Spinal cord (tissue), 10 donors: Measurements from ENCODE around the gene FAM78A. TPM values are rescaled to one million over a fixed set of nuclear protein-coding genes. Genes with fewer than 3 reads are reported as not detected.

Experiments
- DNase-seq, 6 donors: peaks; one replicate each; pipeline versions ENCODE4 v3.0.0 to v3.0.0-alpha.2; 2013 to 2015; ENCODE audit warnings: low spot score in 6 of 6, low read depth in 4 of 6
- H3K27ac ChIP-seq: one replicate; pipeline ENCODE4 v1.5.1; 2013; ENCODE audit warnings: low read depth, low read length, control low read depth
- H3K27me3 ChIP-seq: one replicate; pipeline ENCODE4 v1.6.1; 2013; ENCODE audit warnings: low read length; ENCODE audit not compliant: control insufficient read depth, insufficient read depth
- H3K36me3 ChIP-seq: one replicate; pipeline ENCODE4 v1.6.1; 2013; ENCODE audit warnings: low read length; ENCODE audit not compliant: control insufficient read depth, insufficient read depth
- H3K4me1 ChIP-seq: one replicate; pipeline ENCODE4 v1.6.1; 2013; ENCODE audit warnings: low read length; ENCODE audit not compliant: control insufficient read depth, insufficient read depth
- H3K4me3 ChIP-seq: one replicate; pipeline ENCODE4 v1.5.1; 2013; ENCODE audit warnings: low read depth, low read length, control low read depth
- H3K9me3 ChIP-seq: one replicate; pipeline ENCODE4 v1.6.1; 2013; ENCODE audit warnings: low read length; ENCODE audit not compliant: control insufficient read depth, insufficient read depth
- WGBS: methylation state at CpG from one replicate; pipeline ENCODE4 v1.1.5; 2013; ENCODE audit warnings: missing lambda C conversion rate; ENCODE audit not compliant: insufficient coverage; 5-methylcytosine and 5-hydroxymethylcytosine counted together
- polyA plus RNA-seq, 2 donors: library from polyadenylated mRNA; unstranded; fragments of 120-200 nt; gene quantifications; one replicate each; pipeline ENCODE4 v1.2.1, GENCODE V29; 2013; ENCODE audit not compliant: insufficient read length in 2 of 2
- total RNA-seq, 2 donors: library from RNA; depleted of rRNA in 1 of 2; stranded (reverse); fragments of 120-200 nt in 1 of 2; fragments of >200 nt in 1 of 2; gene quantifications; one replicate each; pipeline versions ENCODE4 v1.2.3 to v1.2.4, GENCODE V29; 2013 to 2014
- donor health status: healthy.

The FAM78A gene
- total and polyA plus RNA-seq, 4 donors = 2.7 to 7.4 (median 4.5) TPM

GRCh38 chr9:131302244-131303075, 26.1 kb upstream of the FAM78A start:
- no peaks in the 10 kb centered on the region for H3K4me1 ChIP-seq
- H3K27ac ChIP-seq = no peak overlapping the region
- no peaks in the 10 kb centered on the region for H3K9me3 ChIP-seq
- H3K27me3 ChIP-seq = no peaks in the 10 kb centered on the region
- no peak for DNase-seq
- no peak overlapping the region for H3K4me3 ChIP-seq
- 76% methylated on average over 15 of the region's 16 CpGs for WGBS
- H3K36me3 ChIP-seq = peaks cover 40% of the 10 kb centered on the region

- DNase-seq = no peak
- Histone ChIP-seq H3K4me3 (no peak overlapping the region), H3K36me3 (peaks cover 45% of the 10 kb centered on the region), H3K4me1 (no peaks in the 10 kb centered on the region), H3K9me3 (no peaks in the 10 kb centered on the region), H3K27me3 (no peaks in the 10 kb centered on the region), H3K27ac (no peak overlapping the region)
These were observed 24.1 kb upstream of the FAM78A start for GRCh38 chr9:131300444-131300843.

- Histone ChIP-seq H3K4me1 (no peaks in the 10 kb centered on the region), H3K9me3 (no peaks in the 10 kb centered on the region), H3K4me3 (no peak overlapping the region), H3K27me3 (no peaks in the 10 kb centered on the region), H3K27ac (no peak overlapping the region), H3K36me3 (peaks cover 41% of the 10 kb centered on the region)
- no peak for DNase-seq
- 100% methylated on average over 1 of the region's 5 CpGs for WGBS
These were observed 23.6 kb upstream of the FAM78A start for GRCh38 chr9:131299961-131300347.

GRCh38 chr9:131299346-131299960, 23.1 kb upstream of the FAM78A start:
- WGBS = 67% methylated on average over 17 of the region's 22 CpGs
- Histone ChIP-seq H3K9me3 (no peaks in the 10 kb centered on the region), H3K4me1 (no peaks in the 10 kb centered on the region), H3K27ac (no peak overlapping the region), H3K27me3 (no peaks in the 10 kb centered on the region), H3K36me3 (peaks cover 41% of the 10 kb centered on the region), H3K4me3 (no peak overlapping the region)
- DNase-seq = no peak

GRCh38 chr9:131298816-131299215, 22.5 kb upstream of the FAM78A start:
- Histone ChIP-seq H3K4me3 (no peak overlapping the region), H3K4me1 (peaks cover under 1% of the 10 kb centered on the region), H3K27me3 (no peaks in the 10 kb centered on the region)

DNA sequence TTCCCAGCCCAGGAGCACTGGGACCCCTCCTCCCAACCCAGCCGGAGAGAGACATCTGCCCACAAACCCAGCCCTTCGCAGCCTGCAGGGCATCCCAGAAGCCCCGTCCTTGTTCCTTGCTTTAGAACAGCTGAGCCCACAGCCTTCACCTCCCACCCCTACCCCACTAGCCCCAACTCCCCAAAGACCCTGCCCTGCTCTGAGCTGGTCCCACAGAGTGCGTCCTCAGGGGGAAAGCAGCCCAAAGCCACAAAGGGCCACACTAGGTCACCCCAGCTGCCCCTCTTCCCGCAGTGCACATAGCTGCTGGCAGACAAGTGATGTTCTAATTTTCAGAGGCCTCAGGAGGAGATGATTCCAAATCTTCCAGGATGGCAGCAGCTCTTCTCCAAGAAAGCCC, 22.0 kb upstream of the FAM78A start:
- WGBS = 63% methylated on average over 5 of the region's 5 CpGs
- H3K27ac ChIP-seq = no peak overlapping the region
- no peaks in the 10 kb centered on the region for H3K27me3 ChIP-seq
- DNase-seq = no peak
- no peaks in the 10 kb centered on the region for H3K9me3 ChIP-seq
- H3K4me1 ChIP-seq = peaks cover 5% of the 10 kb centered on the region
- peaks cover 39% of the 10 kb centered on the region for H3K36me3 ChIP-seq
- H3K4me3 ChIP-seq = no peak overlapping the region

More at GRCh38 chr9:131298816-131299215, 22.5 kb upstream of the FAM78A start:
- Histone ChIP-seq H3K9me3 (no peaks in the 10 kb centered on the region), H3K36me3 (peaks cover 38% of the 10 kb centered on the region), H3K27ac (no peak overlapping the region)
- DNase-seq = no peak
- WGBS = 88% methylated on average over 12 of the region's 12 CpGs

DNA sequence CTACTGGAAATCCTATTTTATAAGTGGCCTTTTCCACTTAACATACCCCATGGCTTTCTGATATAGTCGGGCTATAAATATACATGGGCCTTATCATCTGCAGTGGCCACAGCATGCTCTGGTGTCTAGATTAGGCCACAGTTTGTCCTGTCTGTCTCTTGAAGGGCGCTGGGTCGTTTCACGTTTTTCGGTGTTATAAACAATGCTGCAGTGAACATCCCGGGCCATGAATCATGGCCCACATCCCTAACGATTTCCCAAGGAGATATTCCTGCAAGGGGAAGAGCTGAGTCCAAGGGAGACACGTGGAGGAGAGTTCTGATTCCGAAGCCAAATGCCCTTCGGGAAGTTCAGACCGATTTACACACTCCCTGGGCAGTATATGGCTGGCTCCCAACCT, 21.6 kb upstream of the FAM78A start:
- H3K27ac ChIP-seq = no peak overlapping the region
- no peaks in the 10 kb centered on the region for H3K27me3 ChIP-seq
- no peak overlapping the region for H3K4me3 ChIP-seq
- H3K36me3 ChIP-seq = peaks cover 42% of the 10 kb centered on the region
- H3K4me1 ChIP-seq = peaks cover 8% of the 10 kb centered on the region
- no peaks in the 10 kb centered on the region for H3K9me3 ChIP-seq
- WGBS = 74% methylated on average over 10 of the region's 11 CpGs
- no peak for DNase-seq

DNA sequence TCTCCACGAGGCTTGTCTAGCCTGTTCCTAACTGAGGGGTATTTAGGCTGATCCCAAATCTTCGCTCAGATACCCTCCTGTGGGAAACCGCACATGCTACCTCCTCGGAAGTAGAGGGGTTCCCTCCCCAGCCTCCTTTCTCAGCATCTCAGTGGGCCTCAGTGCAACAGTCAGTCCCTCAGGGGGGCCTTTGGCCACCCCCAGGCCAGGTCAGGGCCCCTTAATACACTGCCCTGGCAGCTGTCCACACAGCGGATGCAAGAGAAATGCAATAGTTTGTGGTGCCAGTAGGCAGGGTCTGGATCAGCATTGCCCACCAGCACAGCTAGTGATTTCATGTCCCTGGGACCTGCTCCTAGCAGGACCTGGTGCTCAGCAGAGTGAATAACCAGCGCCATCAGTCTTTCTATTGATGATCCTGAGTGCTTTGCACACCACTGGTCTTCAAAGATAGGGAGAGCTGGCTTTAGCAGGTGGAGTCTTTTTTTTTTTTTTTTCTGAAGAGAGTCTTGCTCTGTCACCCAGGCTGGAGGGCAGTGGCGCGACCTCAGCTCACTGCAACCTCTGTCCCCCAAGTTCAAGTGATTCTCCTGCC, 20.7 kb upstream of the FAM78A start:
- 84% methylated on average over 4 of the region's 8 CpGs for WGBS
- no peak overlapping the region for H3K4me3 ChIP-seq
- DNase-seq = no peak
- no peak overlapping the region for H3K27ac ChIP-seq
- H3K9me3 ChIP-seq = no peaks in the 10 kb centered on the region
- peaks cover 9% of the 10 kb centered on the region for H3K4me1 ChIP-seq
- no peaks in the 10 kb centered on the region for H3K27me3 ChIP-seq
- H3K36me3 ChIP-seq = peaks cover 36% of the 10 kb centered on the region

GRCh38 chr9:131296460-131296859, 20.1 kb upstream of the FAM78A start:
- DNase-seq = no peak
- Histone ChIP-seq H3K27me3 (no peaks in the 10 kb centered on the region), H3K27ac (no peak overlapping the region), H3K9me3 (no peaks in the 10 kb centered on the region), H3K36me3 (peaks cover 32% of the 10 kb centered on the region), H3K4me3 (no peak overlapping the region), H3K4me1 (peaks cover 13% of the 10 kb centered on the region)
- 59% methylated on average over 4 of the region's 9 CpGs for WGBS
